ENCODE results near the gene SLC12A8. TPM values are rescaled to one million over a fixed set of nuclear protein-coding genes. Genes with fewer than 3 reads are reported as not detected.

Gene SLC12A8
- total RNA-seq, 1 donor from 2014 or later = 0.20 TPM

- no peak for DNase-seq (ENCODE audit: low read depth, low spot score)
Observed at GRCh38 chr3:125187599-125187910, 25.0 kb downstream of the SLC12A8 start.

DNA sequence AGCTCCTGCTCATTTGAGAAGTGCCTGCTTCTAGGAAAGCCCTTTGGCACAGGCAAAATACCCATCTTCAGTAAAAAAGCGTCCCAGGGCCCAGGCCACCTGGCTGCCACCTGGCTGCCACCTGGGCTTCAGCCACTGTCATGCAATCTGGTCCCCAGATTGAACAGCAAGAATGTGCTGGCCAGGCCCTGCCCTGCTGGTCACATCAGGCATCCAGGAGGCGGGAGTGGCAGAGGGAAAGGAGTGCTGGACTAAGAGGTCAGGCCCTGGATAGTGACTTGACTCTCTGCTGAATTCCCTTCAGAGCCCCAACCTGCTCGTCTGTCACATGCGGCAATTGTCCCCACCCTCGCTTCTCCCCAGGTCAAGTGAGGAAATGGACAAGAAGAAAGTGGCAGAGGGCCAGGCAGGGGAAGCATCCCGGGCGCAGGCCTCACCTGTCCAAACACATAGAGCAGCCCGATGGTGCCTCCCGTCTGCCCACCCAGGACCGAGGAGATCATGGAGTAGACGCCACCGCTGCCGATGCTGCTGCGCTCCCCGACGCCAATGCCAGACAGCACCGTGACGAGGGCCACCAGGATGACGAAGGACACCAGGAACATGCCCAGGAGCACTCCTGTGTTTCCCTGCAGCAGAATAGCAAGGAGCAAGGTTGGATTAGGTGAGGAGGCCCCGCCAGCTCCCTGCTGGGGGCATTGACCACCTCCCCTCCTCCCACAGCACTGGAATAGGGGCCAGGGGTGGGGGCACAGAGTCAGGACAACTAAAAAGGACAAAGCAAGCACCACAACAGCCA, 25.5 kb downstream of the SLC12A8 start:
- no peak for DNase-seq (ENCODE audit: low read depth, low spot score)

DNA sequence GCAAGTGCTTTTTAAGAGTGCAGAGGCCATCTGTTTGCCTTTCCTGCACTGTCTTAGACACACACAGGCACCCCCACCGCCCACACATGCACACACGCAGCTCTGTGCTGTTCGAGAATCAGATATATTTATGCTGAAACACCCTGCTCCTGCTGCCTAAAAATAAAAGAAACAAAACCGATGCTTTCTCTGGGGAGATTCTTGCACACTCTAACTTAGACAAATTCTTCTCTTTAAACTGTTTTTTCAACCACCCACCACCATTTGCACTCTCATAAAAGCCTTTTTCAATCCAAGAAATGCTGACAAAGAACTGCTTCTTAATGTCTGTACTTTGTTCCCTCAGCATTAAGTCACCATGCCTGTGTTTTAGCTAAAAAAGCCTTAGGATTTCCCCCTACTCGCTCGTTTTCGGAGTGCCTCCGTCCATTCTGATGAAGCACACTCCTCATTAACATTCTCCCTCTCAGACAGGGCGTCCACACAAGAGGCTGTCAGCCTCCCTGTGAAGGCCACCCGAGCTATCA, 26.2 kb downstream of the SLC12A8 start:
- DNase-seq (ENCODE audit: low read depth, low spot score) = no peak

- no peak for DNase-seq (ENCODE audit: low read depth, low spot score)
Observed at GRCh38 chr3:125185805-125186204, 26.7 kb downstream of the SLC12A8 start.

DNA sequence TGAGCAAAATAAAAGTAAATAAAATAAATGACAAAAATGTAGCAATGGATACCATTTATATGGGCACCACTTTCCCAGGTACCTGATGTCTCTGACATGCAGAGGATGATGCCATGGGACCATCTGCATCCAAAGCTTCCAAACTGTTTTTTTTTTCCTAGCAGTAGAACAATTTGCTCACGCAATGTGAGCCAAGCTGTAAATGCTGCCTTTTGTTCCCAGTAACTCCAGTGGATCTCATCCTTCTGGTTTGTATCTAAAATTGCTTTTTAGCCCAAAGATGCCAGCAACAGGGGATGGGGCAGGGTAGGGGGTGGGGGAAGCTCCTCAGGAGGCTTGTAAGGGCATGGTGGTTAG, 32.7 kb downstream of the SLC12A8 start:
- DNase-seq (ENCODE audit: low read depth, low spot score) = no peak

- no peak for DNase-seq (ENCODE audit: low read depth, low spot score)
Observed at GRCh38 chr3:125179143-125179883, 33.2 kb downstream of the SLC12A8 start.

DNA sequence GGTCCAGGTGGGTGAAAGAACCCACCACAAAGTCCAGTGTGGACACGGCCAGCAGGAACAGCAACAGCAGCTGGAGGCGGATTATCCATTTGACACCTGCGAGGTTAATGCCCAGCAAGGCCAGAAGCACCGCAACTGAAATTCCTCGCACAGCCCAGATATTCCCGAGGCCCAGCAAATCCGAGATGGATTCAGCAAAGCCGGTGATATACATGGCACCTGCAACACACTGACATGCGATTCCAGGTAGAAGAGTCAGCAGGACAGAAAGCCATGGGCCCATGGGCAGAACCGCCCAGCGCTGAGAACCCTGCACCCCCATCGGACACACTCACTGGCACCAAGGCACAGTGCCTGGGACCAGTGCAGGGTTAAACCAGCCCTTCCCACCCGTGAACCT, 34.8 kb downstream of the SLC12A8 start:
- DNase-seq (ENCODE audit: low read depth, low spot score) = no peak

- no peak for DNase-seq (ENCODE audit: low read depth, low spot score)
Observed at GRCh38 chr3:125175295-125176078, 37.1 kb downstream of the SLC12A8 start.

DNA sequence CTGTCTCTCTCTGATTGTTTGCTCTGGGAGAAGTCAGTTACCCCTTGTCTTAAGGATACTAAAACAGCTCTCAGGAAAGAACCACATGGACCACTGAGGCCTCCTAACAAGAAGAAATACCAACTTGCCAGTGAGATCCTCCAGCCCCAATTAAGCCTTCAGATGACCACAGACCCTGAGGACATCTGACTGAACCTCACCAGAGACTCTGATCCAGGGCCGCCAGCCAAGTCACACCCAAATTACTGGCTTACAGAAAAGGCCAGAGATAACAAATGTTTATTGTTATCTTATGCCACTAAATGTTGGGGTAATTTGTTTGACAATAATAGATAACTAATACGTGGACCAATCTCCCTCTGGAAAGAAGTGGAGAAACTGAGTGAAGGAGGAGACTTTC, 40.2 kb downstream of the SLC12A8 start:
- DNase-seq (ENCODE audit: low read depth, low spot score) = no peak

GRCh38 chr3:125168711-125169393, 43.7 kb downstream of the SLC12A8 start:
- DNase-seq (ENCODE audit: low read depth, low spot score) = no peak

GRCh38 chr3:125166599-125167136, 45.9 kb downstream of the SLC12A8 start:
- DNase-seq (ENCODE audit: low read depth, low spot score) = no peak

GRCh38 chr3:125165948-125166553, 46.5 kb downstream of the SLC12A8 start:
- DNase-seq (ENCODE audit: low read depth, low spot score) = no peak

- no peak for DNase-seq (ENCODE audit: low read depth, low spot score)
Observed at GRCh38 chr3:125165189-125165947, 47.2 kb downstream of the SLC12A8 start.

DNA sequence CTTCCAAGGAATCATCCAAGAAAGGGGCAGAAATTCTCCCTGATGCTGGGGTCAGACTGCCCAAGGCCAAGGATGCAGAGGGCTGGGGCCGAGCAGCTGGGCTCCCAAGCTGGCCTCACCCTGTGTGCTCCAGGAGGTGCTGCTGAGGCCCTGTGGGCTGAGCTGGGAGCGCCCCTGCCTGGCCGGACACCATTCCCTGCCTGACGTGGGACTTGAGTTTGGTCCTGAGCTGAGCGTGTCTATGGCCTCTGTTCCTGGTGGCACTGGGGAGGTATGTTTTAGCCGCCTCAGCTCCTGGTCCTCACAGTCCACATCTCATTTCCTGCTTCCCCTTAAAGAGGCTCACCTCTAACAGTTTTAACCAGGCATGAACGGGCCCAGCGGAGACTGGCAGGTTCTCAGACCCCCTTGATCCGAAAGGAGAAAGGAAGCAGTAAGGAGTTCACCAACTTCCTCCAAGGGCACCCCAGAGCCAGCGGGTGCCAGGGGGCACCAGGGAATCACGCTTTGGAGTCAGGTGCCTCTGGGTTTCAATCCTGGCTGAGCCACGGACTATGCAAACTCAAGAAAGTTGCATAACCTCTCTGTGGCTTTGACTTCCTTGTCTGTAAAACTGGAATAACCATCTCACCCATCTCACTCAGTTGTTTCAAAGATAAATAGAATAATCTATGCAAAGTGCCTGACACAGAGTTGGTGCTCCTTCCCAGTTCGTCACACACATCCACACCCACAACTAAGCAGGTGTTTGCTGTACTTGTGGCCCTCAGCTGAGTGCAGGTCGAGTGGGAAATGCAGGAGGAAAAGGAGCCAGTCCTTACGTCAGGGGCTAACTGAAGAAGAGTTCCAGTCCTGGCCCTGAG, 48.6 kb downstream of the SLC12A8 start:
- DNase-seq (ENCODE audit: low read depth, low spot score) = no peak

DNA sequence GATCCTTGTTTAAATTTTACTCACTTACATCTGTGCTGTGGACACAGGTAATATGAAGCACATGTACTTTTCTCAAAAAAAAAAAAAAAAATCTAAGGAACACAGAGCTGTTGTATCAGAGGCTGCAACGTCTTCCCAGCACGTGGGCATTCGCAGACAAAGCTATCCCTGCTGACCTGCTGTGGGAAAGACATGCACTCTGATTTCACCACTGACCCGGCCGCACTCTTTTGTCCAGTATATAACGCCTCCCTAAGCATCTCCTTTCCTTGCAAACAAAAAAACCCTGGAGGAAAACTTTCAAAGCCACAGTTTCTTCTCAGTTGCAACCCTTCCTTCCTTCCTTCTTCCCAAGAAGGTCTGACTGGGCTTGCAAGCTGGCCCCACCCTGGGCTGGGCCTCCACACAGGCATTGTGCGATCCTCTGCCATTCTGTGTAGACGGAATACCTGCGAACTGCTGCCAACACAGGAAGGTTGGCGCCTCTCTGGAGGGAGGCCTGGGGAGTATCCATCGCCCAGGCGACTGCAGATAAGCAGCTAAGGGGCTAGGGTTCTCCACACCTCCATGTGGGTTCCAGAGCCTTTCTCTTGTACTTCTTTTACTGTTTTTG, 50.8 kb downstream of the SLC12A8 start:
- DNase-seq (ENCODE audit: low read depth, low spot score) = no peak

- DNase-seq (ENCODE audit: low read depth, low spot score) = no peak
Observed at GRCh38 chr3:125160606-125161371, 51.8 kb downstream of the SLC12A8 start.

DNA sequence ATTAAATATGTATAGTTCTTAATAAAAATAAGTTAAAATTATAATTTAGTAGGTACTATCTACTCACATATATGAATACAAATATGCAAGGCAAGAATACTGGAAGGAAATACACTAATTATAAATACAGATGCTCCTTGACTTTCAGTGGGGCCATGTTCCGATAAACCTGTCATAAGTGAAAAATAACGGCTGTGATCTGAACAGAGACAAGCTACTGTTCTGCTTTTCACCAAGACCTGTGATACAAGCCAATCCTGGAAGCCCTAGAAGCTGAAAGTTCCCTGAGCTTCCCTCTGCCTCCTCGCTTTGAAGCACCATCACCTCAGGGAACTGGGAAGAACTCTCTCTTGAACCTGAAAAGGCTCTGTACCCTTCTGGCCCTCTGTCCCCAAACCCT, 55.4 kb downstream of the SLC12A8 start:
- no peak for DNase-seq (ENCODE audit: low read depth, low spot score)

DNA sequence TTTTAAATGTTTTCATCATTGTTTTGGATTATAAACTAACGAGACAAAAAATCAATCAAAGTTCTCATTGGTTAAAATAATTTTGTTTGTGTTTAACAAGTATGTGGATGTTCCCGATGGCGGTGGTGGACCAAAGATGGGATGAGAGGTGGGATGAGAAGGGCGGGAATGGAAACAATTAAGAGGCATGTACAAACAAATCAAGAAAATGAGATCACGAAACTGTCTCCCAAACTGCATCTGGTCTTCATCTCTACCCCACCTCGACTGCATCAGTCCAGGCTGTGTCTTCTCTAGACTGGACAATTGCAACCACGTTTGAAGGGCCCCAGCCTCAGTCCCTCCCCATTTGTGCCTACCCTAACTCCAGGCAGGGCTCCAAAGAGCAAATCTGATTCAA, 56.1 kb downstream of the SLC12A8 start:
- no peak for DNase-seq (ENCODE audit: low read depth, low spot score)

Data from pulmonary artery endothelial cell (primary cell).